Right lobe of liver (tissue), 6 donors: Measurements from ENCODE around the gene ATP13A2. TPM values are rescaled to one million over a fixed set of nuclear protein-coding genes. Genes with fewer than 3 reads are reported as not detected.
A peak's percentile ranks its signal among the peaks of the same experiment; 100 is the strongest.

ENCODE experiments used
- ATAC-seq, 4 donors: fragments of 200-7000 bp; cut with Tn5 transposase; one replicate each; pipeline ENCODE4 v1.9.1; 2020; ENCODE audit warnings: mild to moderate bottlenecking in 4 of 4, moderate library complexity in 4 of 4
- DNase-seq, 3 donors: peaks; one replicate each; pipeline ENCODE4 v3.0.0-alpha.2; 2020
- H3K27ac ChIP-seq, 3 donors: fragments of 200-600 bp; one replicate each; pipeline ENCODE4 v1.8.0; 2022
- H3K27me3 ChIP-seq, 2 donors: fragments of 200-600 bp; one replicate each; pipeline ENCODE4 v1.8.0; 2022
- H3K36me3 ChIP-seq, 4 donors: fragments of 200-600 bp; sonication (generic) in 1 of 4; one replicate each; pipeline versions ENCODE4 v1.5.1 to v1.8.0; 2017 to 2022; ENCODE audit warnings: control low read depth in 1 of 4
- H3K4me1 ChIP-seq, 4 donors: fragments of 200-600 bp; sonication (generic) in 1 of 4; one replicate each; pipeline versions ENCODE4 v1.5.1 to v1.8.0; 2017 to 2022; ENCODE audit warnings: control low read depth in 1 of 4
- H3K4me3 ChIP-seq, 3 donors: fragments of 200-600 bp; one replicate each; pipeline ENCODE4 v1.8.0; 2022
- H3K9me3 ChIP-seq, 4 donors: fragments of 200-600 bp; sonication (generic) in 1 of 4; one replicate each; pipeline versions ENCODE4 v1.5.1 to v1.8.0; 2017 to 2022; ENCODE audit warnings: control low read depth in 1 of 4
- POLR2A ChIP-seq: fragments of 450-650 bp; IDR thresholded peaks from one replicate; pipeline ENCODE4 v1.6.1; 2017; ENCODE audit warnings: antibody characterized with exemption, mild to moderate bottlenecking
- WGBS: methylation state at CpG from one replicate; pipeline ENCODE4 v1.1.6; 2018; ENCODE audit warnings: low coverage, low lambda C conversion rate; ENCODE audit not compliant: insufficient coverage; ENCODE audit errors: missing lambda C conversion rate; 5-methylcytosine and 5-hydroxymethylcytosine counted together
- intact Hi-C, 2 donors: fragments of 100-400 bp; cut with DNase I; formaldehyde crosslinking; loops; one replicate each; pipeline versions ENCODE4 v1.11.2 to v1.14.1; 2022
- total RNA-seq, 6 experiments: library from RNA; depleted of rRNA in 2 of 6; stranded (reverse); fragments of >200 nt in 2 of 6; fragmentation: NEBNext Ultra II Directional in 3 of 6; extraction: Animal tissue kit (Norgen Biotek cat#: 25700) in 3 of 6; gene quantifications; one replicate each; pipeline versions ENCODE4 v1.1.0 to v1.2.4, GENCODE V29; 2016 to 2023
- TF ChIP-seq, protein P1 (sequence below), 4 donors: fragments of 200-600 bp in 3 of 4; fragments of 450-650 bp in 1 of 4; IDR thresholded peaks; one replicate each; pipeline versions ENCODE4 v1.5.1 to v1.8.0; 2016 to 2022; ENCODE audit warnings: antibody characterized with exemption in 4 of 4, mild to moderate bottlenecking in 2 of 4
- donor health status: DM: no; HTN: yes; CAD: no.
- donor health status: DM: no; HTN: no; CAD: no.
- donor health status: DM: no; HTN: no; CAD: no.
- donor health status: DM: no; HTN: yes; CAD: no.
- donor health status: DM: no; HTN: yes; CAD: no.

ATP13A2 gene
- total RNA-seq, 6 experiments from 2014 or later, result 5.0 to 12.5 (median 9.2) TPM

DNA sequence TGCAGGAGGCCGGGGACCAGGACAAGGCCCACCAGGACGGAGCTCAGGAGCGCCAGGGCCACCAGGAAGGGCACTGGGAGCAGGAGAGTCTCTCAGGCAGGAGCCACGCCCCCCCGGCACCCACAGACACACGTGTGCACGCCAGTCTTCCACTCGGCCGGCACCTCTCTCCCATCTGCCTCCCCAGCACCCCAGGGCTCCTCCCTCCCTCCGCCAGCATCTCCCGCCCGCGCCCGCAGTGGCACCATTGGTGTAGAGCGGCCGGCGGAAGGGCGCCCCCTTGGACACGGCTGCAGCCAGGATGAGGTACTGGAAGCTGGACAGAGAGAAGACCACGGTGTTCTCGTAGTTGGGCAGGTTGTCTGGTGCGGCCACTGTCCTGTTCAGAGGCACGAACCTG, 25.2 kb downstream of the ATP13A2 start:
- H3K36me3 ChIP-seq, result peaks cover 0 to 2% (median 0%) of the 10 kb centered on the region in 4 donors

DNA sequence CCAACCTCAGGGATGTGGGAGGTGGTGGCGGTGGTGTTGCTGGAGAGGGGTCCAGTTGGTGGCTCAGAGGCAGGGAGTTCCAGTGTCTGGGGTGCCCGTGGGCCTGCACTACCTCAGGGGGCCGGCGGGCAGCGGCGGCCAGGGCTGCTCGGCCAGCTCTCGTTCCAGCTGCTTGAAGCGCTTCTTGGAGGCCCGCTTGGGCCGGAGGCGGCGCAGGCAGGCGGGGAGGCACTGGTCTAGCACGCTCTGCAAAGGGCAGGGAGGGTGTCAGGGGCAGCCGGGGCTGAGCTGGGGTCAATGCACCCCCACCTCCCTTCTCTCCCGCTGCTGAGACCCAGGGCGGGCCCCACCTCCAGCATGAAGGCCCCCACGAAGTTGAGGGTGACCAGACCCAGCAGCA, 25.6 kb downstream of the ATP13A2 start:
- TF ChIP-seq POLR2A, result no peak
- TF ChIP-seq, protein P1, sequence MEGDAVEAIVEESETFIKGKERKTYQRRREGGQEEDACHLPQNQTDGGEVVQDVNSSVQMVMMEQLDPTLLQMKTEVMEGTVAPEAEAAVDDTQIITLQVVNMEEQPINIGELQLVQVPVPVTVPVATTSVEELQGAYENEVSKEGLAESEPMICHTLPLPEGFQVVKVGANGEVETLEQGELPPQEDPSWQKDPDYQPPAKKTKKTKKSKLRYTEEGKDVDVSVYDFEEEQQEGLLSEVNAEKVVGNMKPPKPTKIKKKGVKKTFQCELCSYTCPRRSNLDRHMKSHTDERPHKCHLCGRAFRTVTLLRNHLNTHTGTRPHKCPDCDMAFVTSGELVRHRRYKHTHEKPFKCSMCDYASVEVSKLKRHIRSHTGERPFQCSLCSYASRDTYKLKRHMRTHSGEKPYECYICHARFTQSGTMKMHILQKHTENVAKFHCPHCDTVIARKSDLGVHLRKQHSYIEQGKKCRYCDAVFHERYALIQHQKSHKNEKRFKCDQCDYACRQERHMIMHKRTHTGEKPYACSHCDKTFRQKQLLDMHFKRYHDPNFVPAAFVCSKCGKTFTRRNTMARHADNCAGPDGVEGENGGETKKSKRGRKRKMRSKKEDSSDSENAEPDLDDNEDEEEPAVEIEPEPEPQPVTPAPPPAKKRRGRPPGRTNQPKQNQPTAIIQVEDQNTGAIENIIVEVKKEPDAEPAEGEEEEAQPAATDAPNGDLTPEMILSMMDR (IDR thresholded peaks at IDR 0.05), result no peak
- Histone ChIP-seq H3K9me3 (no peaks in the 10 kb centered on the region), H3K27me3 (no peaks in the 10 kb centered on the region), H3K4me3 (no peak overlapping the region), H3K27ac (no peak overlapping the region), H3K4me1 (no peaks in the 10 kb centered on the region), H3K36me3 (peaks cover 0 to 2% (median 0%) of the 10 kb centered on the region in 4 donors)
- 100% methylated on average over 6 of the region's 19 CpGs for WGBS
- ATAC-seq (no peak), DNase-seq (no peak)
- intact Hi-C loops, result no loop called here

More for the DNA sequence above, 25.2 kb downstream of the ATP13A2 start:
- TF ChIP-seq POLR2A, result no peak
- TF ChIP-seq, protein P1 (IDR thresholded peaks at IDR 0.05), result no peak
- 89% methylated on average over 8 of the region's 23 CpGs for WGBS
- ATAC-seq, result no peak
- no peak overlapping the region for H3K27ac ChIP-seq
- no peak overlapping the region for H3K4me3 ChIP-seq
- H3K27me3 ChIP-seq, result no peaks in the 10 kb centered on the region
- no peaks in the 10 kb centered on the region for H3K4me1 ChIP-seq
- intact Hi-C loops, result no loop called here
- DNase-seq, result no peak
- no peaks in the 10 kb centered on the region for H3K9me3 ChIP-seq

DNA sequence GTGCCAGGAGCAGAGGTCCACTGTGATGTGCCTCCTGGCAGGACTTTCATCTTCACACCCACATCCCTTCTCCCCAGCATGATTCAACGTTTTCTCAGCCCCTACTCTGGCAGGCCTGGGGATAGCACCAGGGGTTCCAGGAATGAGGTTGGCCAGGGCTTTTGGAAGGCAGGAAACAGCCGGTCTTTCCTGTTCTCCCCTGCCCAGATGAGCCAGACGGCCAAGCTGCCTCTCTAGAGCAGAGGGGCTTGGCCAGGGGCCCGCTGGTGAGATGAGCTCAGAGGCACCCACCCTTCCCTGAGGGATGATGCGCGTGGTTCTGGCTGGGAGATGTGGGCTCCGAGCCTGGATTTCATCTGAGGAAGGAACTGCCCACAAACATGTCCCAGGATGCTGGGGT, 27.0 kb downstream of the ATP13A2 start:
- TF ChIP-seq POLR2A, result no peak
- TF ChIP-seq, protein P1 (IDR thresholded peaks at IDR 0.05), result no peak
- DNase-seq (no peak), ATAC-seq (peak in 2 of 4 donors; percentile 5 to 55)
- Histone ChIP-seq H3K36me3 (peaks cover 0 to 2% (median 0%) of the 10 kb centered on the region in 4 donors), H3K4me3 (no peak overlapping the region), H3K27me3 (no peaks in the 10 kb centered on the region), H3K27ac (no peak overlapping the region), H3K9me3 (no peaks in the 10 kb centered on the region), H3K4me1 (no peaks in the 10 kb centered on the region)
- 40% methylated on average over 2 of the region's 7 CpGs for WGBS
- intact Hi-C loops, result no loop called here

DNA sequence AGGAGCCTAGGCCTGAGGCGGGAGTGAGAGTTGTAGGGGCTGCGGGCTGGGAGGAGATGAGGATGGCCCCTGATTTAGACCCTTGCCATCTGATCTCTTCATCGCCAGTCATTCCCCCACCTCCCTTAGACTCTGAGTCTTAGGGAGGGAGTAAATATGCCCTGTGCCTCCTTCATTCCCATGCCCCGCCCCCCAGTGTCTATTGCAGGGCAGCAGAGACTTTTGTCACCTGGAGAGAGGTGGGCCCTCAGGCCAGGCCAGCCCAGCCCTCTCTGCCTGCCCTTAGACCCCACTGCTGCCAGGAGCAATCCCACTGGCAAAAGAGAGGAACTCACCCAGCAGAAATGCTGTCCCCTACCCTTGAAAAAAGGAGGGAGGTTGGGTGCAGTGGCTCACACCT, 28.1 kb downstream of the ATP13A2 start:
- TF ChIP-seq, protein P1 (IDR thresholded peaks at IDR 0.05), result no peak
- TF ChIP-seq POLR2A, result no peak
- intact Hi-C loops, result no loop called here
- Histone ChIP-seq H3K27ac (no peak overlapping the region), H3K4me3 (no peak overlapping the region), H3K4me1 (no peaks in the 10 kb centered on the region), H3K9me3 (no peaks in the 10 kb centered on the region), H3K36me3 (peaks cover 0 to 2% (median 0%) of the 10 kb centered on the region in 4 donors), H3K27me3 (no peaks in the 10 kb centered on the region)
- WGBS, result no CpG with 5 or more reads among the region's 4 CpGs
- DNase-seq, result no peak
- no peak for ATAC-seq

DNA sequence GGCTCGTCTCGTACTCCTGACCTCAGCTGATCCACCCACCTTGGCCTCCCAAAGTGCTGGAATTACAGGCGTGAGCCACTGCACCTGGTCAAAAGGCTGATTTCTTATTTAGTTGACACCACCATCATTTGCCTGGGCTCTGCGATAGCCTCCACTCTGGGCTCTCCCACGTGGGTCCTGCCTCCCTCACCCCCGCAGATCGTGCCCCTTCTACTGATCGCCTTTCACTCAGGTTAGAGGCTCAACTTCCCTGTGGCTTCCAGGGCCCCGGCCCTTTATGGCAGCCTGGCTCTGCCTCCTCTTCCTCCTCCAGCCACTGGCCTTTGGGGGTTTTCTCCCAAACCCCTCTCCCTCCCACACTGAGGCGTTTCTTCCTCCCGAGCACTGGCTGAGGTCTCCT, 28.8 kb downstream of the ATP13A2 start:
- DNase-seq, result no peak
- Histone ChIP-seq H3K36me3 (peaks cover 0 to 2% (median 0%) of the 10 kb centered on the region in 4 donors), H3K9me3 (no peaks in the 10 kb centered on the region), H3K4me3 (no peak overlapping the region), H3K27ac (no peak overlapping the region), H3K4me1 (no peaks in the 10 kb centered on the region), H3K27me3 (no peaks in the 10 kb centered on the region)
- intact Hi-C loops, result no loop called here
- WGBS, result 74% methylated on average over 11 of the region's 11 CpGs
- TF ChIP-seq, protein P1 (IDR thresholded peaks at IDR 0.05), result no peak
- no peak for TF ChIP-seq POLR2A
- ATAC-seq, result no peak
